Retinal pigment epithelial cell (primary cell): ENCODE measurements around the gene ABO.
"Not testable (repeated sequence)": the region's sequence is repeated elsewhere in the genome, so short reads cannot be mapped to it uniquely, and the experiment has no call there.

Source experiments
- DNase-seq: peaks from one replicate; pipeline ENCODE4 v3.0.0-alpha.2; 2010; ENCODE audit warnings: low read depth
- H3K4me3 ChIP-seq: 2 replicates; pipeline ENCODE4 v1.5.1; 2011; ENCODE audit warnings: mild to moderate bottlenecking, low read length, control low read depth, moderate library complexity
- TF ChIP-seq, protein P1 (sequence below): conservative IDR thresholded peaks from 2 replicates; pipeline ENCODE4 v1.5.1; 2011; ENCODE audit warnings: low read depth, low read length, control low read depth, inconsistent platforms

Gene ABO

DNA sequence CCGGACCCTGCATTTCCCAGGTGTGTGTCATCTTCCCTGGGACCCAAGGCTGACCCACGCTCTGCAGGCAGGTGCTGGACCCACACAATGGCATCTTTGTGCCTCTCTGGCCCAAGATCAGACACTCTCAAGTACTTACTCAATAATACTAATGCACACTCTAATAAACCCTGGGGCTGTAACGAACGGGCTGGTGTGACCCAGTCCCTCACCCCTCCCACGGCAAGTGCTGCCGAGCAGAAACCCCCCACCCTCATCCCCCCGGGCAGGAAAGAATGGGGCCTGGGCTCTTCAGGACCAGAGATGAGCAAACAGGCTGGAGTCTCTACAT is 64.8 kb downstream of the ABO start:
- no peak for DNase-seq
- TF ChIP-seq, protein P1, sequence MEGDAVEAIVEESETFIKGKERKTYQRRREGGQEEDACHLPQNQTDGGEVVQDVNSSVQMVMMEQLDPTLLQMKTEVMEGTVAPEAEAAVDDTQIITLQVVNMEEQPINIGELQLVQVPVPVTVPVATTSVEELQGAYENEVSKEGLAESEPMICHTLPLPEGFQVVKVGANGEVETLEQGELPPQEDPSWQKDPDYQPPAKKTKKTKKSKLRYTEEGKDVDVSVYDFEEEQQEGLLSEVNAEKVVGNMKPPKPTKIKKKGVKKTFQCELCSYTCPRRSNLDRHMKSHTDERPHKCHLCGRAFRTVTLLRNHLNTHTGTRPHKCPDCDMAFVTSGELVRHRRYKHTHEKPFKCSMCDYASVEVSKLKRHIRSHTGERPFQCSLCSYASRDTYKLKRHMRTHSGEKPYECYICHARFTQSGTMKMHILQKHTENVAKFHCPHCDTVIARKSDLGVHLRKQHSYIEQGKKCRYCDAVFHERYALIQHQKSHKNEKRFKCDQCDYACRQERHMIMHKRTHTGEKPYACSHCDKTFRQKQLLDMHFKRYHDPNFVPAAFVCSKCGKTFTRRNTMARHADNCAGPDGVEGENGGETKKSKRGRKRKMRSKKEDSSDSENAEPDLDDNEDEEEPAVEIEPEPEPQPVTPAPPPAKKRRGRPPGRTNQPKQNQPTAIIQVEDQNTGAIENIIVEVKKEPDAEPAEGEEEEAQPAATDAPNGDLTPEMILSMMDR: no peak
- H3K4me3 ChIP-seq: no peak overlapping the region

DNA sequence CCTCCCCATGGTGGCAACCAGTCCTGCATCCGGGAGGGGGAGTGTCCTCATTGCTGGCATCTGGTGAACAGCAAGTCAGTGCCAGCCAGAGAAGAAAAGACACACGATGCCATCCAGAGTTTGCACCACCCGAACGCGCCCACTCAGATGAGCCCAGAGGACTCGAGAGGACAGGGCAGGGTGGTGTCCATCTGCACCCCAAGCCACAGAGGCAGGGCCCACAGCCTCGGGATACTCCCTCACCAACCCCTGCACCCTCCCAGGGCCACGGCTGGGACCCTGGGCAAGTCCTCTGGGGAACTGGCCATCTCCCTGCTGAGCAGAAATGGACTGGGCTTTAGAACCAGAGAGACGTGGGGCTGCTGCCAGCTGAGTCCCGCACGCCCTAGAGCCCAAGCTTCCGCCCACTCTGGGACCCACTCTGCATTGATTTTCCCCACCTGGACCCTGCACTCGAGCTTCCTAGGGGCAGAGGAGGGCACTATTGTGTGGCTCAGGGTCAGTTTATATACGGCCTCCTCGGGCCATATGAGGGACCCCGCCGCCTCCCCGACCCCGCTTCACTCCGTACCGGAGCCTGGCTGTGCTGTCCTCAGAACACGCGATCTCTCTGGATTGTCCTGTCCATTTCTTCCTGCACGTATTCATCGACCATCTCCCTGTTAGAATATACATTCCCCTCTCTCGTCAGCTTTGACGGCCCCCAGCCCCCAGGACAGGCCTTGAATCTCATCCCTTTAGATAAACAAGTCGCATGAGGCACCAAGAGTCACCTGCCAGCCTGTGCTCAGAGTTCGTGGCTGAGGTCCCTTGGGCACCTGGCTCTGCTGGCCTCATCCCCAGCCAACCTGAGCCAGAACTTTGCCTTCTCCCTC is 65.4 kb downstream of the ABO start:
- DNase-seq, H3K4me3 ChIP-seq: not testable (repeated sequence)

DNA sequence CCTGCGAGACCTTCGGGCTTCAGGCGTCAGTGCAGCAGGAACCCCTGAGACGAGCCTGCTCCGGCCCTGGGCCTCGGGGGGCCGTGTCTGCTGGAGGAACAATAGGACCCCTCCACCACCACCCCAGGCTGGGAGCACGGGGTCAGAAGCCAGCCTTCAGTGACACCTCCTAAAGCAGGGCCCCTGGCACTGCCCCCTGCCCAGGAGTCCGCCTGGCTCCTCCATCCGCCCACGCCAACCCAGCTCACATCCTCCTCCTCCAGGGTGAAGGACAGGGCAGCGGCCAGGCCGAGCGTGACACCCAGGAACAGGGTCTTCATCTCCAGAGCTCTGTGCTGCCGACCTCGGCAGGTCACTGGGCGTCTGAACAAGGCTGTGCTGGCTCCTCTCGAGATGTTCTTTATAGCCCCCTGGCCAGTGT is 66.1 kb downstream of the ABO start, which contains the start of gene OBP2B:
OBP2B (minus strand) TSS at position 371 of the 421 bp plus-strand sequence; CDS start at position 320, 51 bp downstream.
- not testable (repeated sequence) for H3K4me3 ChIP-seq, DNase-seq

DNA sequence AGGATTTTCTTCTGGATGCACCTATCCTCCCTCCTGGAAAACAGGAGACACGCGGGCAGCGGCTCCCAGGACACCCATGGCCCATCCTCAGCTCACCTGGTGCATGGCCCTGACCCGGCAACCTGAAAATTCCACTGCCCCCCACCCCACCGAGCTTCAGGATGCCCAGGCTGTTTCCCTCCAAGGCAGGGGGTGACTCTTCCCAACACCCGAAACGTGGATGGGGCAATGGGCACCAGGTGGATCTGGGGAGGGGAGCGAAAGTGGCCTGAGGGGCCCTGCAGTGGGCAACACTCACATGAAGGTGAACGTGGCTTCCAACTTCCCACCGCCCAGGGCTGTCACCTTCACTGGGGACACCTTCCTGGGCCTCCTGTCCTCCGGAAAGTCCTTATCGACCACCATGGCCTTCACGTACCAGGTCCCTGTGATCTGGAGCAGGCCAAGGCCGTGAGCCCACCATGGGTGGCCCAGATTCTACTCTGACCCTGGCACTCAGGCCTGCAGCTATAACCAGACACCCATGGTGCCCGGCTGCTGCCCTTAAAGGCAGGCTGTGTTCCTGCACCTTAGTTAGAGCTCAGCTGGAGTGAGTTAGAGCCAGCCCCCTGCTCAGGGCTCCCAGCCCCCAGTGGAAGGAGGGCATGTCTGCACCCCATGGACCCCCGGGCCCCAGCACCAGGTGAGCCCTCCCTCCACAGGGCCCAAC is 66.7 kb downstream of the ABO start:
- not testable (repeated sequence) for DNase-seq, H3K4me3 ChIP-seq

DNA sequence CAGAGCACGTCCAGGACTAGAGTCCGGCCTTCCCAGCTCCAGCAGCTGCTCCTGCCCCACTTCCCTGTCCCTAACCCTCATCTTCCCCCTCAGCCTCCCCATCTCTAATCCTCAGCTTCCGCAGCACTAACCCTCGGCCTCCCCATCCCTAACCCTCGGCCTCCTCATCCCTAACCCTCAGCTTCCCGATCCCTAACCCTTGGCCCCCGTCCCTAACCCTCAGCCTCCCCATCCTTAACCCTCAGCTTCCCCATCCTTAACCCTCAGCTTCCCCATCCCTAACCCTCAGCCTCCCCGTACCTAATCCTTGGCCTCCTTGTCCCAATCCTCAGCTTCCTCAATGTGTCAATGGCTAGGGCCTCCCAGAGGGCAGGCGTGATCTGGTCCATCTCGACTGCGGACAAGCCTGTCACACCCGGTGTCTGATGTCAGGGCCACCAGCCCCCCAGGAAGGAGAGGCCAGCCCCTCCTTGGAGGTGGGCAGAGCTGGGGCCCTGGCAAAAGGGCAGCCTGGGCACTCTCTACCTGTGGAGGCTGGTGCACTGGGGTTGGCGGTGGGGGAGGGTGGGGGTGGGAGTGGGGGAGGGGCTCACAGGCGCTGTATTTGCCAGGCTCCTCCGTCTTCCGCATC is 67.3 kb downstream of the ABO start:
- H3K4me3 ChIP-seq: no peak overlapping the region
- TF ChIP-seq, protein P1: no peak
- DNase-seq: no peak

DNA sequence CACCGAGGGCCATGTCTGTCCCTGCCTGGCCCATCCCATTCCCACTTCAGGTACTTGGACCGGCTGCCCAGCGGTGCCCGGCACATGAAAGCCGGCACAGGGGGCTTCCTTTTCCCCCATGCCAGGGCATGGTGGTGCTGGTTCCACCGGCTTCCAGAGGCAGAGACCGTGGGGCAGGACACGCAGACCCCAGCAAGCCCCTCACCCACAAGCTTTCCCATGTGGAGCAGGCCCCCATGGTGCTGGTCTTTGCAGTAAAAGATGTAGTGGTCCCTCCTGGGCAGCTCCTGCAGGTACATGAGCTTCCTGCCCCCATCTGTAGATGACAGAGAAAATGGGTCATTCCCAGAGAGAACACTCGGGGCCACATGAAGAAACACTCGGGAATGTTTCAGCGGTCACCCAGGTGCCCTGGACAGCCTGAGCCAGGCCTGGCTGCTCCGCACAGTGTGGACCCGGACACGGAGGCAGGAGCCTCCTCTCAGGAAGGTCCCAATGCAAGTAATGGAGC is 67.9 kb downstream of the ABO start:
- H3K4me3 ChIP-seq: no peak overlapping the region
- TF ChIP-seq, protein P1: no peak
- no peak for DNase-seq

DNA sequence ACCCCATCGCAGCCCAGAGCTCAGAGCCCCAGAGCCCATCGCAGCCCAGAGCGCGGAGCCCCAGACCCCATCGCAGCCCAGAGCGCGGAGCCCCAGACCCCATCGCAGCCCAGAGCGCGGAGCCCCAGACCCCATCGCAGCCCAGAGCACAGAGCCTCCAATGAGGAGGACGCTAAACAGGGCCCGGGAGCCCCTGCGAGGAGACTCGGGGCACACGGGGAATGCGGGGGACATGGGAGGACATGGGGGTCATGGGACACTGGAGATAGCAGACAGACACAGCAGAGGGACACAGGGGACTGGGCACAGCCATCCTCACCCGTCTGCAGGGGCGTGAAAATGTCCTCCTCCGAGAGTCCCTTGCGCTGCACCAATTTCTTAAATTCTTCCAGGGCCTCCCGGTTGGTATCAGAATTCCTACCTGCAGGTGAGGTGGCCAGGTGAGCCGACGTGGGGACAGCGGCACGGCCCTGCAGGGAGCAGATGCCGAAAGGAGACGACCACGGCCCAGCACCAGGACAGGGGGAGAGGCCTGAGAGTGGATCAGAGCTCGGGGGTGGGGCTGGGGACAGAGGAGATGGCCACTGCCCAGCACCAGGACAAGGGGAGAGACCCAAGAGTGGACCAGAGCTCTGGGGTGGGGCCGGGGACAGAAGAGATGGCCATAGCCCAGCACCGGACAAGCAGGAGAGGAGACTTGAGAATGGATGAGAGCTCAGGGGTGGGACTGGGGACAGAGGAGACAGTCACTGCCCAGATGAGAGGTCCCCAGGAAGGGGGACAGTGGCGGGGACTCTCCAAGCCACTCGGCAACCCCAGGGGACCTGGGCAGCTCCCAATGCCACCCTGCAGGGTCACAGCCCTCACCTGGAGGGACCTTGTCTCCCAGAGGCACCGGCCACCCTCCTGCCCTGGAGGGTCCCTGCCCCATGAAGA is 68.7 kb downstream of the ABO start:
- DNase-seq: no peak
- H3K4me3 ChIP-seq: no peak overlapping the region
- TF ChIP-seq, protein P1: no peak

DNA sequence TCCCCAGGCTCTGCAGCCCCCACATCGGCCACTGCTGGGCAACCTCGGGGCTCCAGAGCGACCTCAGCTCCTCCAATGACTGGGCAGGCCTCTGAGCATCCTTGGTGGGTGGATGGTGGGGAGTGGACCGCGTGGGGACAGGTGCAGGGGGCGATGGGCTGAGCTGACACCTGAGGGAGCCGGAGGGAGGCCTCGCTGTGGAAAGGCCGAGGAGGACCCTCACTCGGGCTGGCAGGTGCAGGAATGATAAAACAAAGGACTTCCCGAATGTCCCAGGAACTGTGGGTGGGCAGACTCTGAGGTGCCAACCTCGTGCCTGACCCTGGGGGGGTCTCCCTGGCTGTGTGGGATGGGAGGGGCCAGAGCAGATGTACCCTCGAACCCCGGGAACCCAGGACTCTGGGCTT is 69.5 kb downstream of the ABO start:
- not testable (repeated sequence) for DNase-seq, H3K4me3 ChIP-seq
